GM19452 (cell line): ENCODE results near the gene LMOD3.

Source experiments
- ATAC-seq: cut with Tn5 transposase; IDR thresholded peaks from one replicate; pipeline ENCODE4 v1.9.1; 2021; ENCODE audit not compliant: unreplicated experiment

The LMOD3 gene

DNA sequence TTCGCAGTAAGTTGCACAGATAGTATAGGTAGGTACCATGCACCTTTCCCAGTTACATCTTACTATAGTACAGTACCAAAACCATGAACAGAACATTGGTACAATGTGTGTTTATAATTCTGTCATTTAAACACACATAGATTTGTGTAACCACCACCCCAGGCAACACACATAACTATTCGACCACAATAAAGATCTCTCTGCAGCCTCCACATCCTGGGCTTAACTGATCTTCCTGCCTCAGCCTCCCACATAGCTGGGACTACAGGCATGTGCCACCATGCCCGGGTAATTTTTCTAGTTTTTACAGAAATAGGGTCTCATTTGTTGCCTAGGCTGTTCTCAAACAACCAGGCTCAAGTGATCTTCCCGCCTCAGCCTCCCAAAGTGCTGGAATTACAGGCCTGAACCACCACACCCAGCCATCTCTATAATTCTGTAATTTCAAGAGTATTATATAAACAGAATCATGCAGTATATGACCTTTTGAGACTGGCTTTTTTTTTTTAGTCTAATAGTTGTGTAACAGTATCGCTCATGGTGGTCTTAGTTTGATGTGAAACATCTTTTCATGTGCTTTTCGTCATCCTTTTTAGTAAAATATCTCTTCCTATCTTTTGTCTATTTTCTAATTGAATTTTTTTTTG lies 57.0 kb downstream of the LMOD3 start:
- no peak for ATAC-seq

DNA sequence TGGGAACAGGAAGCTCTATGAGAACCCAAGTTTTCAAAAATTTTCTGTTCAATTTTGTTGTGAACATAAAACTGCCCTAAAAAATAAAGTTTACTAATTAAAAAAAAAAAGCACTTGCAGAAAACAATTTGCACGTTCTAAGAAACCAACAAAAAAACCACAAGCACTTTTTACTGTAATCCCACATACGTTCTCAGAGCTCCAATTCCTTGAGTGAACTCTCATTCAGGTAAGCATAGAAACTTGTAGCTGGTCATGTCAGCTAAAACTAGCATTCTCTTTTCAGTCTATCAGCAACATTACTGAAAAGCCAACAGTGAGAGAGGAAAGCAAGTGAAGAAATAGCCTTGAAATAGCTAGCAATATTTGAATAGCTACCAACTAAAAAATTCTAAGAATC lies 58.8 kb downstream of the LMOD3 start:
- no peak for ATAC-seq

- ATAC-seq = no peak
These were observed 62.7 kb downstream of the LMOD3 start for GRCh38 chr3:69059688-69060087.

DNA sequence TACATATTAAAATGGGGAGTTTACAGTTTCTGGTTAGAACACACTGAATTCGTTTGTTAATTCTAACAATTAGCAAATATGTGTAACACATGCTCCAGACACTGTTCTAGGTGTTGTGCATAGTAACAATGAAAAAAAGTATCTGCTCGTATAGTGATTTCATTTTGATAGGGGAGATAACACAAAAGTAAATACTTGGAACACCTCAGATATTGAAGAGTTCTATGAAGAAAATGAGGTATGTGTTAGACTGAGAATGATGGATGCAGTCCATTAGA lies 63.5 kb downstream of the LMOD3 start:
- no peak for ATAC-seq

DNA sequence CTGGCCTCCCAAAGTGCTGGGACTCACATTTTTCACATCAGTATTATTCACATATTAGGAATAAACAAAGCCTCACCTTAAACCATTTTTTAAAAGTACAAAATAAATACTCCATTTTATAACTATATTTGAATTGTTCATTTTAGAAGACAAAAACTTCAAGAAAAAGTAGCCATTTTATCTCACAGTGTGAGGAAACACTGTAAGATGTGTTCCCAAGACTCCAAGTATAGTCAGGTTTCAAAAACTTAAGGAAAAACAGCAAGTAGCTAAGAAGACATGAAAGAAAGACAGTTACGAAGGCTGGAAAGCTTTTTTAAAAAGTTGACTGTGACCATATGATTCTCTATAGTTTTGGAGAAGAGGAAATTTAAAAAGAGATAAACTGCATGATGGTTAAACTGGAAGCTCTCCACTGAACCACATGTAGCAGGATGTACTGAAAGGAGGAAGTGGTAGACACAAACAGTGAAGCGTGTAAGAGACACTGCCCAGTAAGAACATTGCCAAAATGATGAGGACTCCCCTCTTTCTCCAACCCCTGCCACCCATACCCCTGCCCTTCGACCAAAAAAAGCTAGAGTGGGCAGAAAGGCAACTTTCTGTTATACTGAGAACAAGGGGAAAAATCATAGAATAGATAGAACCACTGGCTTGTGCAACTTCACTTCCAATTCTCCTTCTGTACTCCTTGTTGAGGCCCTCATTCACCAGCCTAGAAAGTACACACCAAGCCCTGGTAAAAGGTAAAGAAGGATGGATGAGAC lies 64.0 kb downstream of the LMOD3 start:
- ATAC-seq = peak; percentile 100
